ENCODE results near the gene TPPP.
"Not testable (repeated sequence)": the region's sequence is repeated elsewhere in the genome, so short reads cannot be mapped to it uniquely, and the experiment has no call there.

Gene TPPP

DNA sequence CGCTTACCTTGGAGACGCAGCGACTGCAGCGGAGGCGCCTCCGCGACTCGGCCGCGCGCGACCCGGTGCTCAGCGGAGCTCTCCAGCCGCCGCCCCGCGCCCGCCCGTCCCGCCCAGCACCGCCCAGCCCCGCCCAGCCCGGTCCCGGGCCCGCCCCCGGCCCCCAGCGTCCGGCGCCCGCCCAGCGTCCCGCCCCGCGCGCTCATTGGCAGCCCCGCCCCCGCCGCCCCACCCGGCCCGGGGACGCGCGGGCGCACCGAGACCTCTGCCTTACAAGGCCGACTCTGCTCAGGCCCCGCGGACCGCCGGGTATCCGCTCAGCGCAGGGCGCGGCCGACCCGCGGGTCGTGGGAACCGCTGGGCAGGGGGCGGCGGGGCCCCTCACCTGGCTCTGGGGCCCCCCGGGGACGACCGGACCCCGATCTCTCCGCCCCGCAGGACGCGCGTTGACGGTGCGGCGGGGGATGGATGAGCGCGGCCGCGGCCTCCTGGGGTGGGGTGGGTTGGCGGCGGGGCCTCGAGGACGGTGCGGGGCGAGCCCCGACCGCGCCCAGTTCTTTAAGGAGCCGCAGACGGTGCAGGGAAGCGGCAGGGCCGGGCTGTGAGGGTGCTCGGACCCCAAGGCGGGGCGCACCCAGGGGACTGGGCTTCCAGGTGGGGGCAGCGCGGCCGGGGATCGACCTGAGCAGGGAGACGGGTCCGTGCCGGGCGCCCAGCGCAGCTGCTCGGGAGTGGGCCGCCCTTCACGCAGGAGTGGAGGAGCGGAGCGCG, at the start of gene TPPP:
TPPP (minus strand) TSS at position 82 of the 771 bp plus-strand sequence. CDS start 15,292 bp downstream, outside the sequence.
- H3K27me3 ChIP-seq (ENCODE audit: control insufficient read depth, insufficient read depth, low read length); H3K4me1 ChIP-seq (ENCODE audit: control insufficient read depth, insufficient read depth, low read length); H3K36me3 ChIP-seq (ENCODE audit: control insufficient read depth, insufficient read depth, low read length): not testable (repeated sequence)
- Histone ChIP-seq H3K9ac (ENCODE audit: low read length) (peak within 1 kb of the TSS; percentile 62), H3K27ac (ENCODE audit: low read depth, low read length) (peak within 1 kb of the TSS; percentile 81), H3K4me3 (ENCODE audit: low read length) (peak within 1 kb of the TSS; percentile 80)

DNA sequence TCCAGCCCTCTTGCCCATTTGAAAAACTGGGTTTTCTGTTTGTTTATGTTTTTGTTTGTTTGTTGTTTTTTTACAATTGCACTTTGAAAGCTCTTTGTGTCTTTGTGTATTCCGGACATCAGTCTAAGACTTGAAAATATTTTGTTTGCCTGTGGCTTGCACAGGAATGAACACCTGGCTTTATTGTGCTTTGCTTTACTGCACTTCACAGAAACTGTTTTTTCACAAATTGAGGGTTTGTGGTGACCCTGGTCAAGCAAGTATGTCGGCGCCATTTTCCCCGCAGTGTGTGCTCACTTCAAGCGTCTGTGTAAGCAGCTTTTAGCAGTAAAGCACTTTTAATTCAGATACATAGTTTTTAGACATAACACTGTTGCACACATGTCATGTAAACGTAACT, 49.1 kb upstream of the TPPP start:
- H3K27me3 ChIP-seq (ENCODE audit: control insufficient read depth, insufficient read depth, low read length); H3K9ac ChIP-seq (ENCODE audit: low read length); H3K27ac ChIP-seq (ENCODE audit: low read depth, low read length); H3K4me1 ChIP-seq (ENCODE audit: control insufficient read depth, insufficient read depth, low read length); H3K4me3 ChIP-seq (ENCODE audit: low read length); H3K36me3 ChIP-seq (ENCODE audit: control insufficient read depth, insufficient read depth, low read length): not testable (repeated sequence)

DNA sequence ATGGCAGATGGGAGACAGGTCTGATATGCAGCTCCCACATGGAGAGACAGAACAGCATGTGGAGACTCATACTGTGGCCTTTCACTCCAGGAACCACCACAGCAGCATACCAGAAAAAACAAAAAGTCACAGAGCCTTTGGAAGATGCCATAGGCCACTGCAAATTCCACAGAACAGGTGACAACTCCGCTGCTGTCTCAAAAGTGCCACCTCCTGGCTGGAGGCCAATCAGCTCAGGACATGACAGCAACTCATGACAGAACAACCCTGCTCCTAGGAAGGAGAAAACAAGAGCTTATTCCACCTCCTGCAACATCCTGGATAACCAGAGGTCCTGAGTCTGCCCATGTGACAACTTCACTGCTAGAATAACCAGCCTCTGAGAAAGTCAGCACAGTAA, 41.0 kb upstream of the TPPP start:
- not testable (repeated sequence) for H3K4me3 ChIP-seq (ENCODE audit: low read length); H3K27me3 ChIP-seq (ENCODE audit: control insufficient read depth, insufficient read depth, low read length); H3K9ac ChIP-seq (ENCODE audit: low read length); H3K27ac ChIP-seq (ENCODE audit: low read depth, low read length); H3K4me1 ChIP-seq (ENCODE audit: control insufficient read depth, insufficient read depth, low read length); H3K36me3 ChIP-seq (ENCODE audit: control insufficient read depth, insufficient read depth, low read length)

DNA sequence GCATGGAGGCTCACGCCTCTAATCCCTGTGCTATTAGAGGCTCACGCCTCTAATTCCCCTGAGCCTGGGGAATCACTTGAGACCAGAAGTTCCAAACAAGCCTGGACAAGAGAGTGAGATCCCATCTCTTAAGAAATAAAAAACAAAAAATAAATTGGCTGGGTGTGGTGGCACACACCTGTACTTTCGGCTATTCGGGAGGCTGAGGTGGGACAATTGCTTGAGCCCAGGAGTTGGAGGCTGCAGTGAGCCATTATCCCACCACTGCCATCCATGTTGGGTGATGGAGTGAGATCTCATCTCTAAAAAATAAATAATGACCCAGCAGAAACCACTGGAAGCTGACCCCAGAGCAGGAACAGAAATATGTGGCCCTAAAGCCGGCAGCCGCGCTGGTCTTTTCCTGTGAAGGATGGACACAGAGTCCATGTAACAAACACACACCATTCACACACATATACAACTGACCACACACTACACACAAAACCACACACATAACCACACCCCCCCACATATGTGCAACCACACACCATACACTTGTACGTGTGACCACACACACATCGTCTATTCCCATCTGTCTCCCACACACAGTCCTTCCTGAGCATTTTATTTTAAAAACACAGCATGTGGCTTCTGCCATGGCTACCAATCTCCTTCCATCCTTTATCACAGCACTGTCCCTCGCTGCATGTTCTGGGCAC, 39.8 kb upstream of the TPPP start:
- H3K4me1 ChIP-seq (ENCODE audit: control insufficient read depth, insufficient read depth, low read length); H3K27me3 ChIP-seq (ENCODE audit: control insufficient read depth, insufficient read depth, low read length); H3K4me3 ChIP-seq (ENCODE audit: low read length); H3K36me3 ChIP-seq (ENCODE audit: control insufficient read depth, insufficient read depth, low read length); H3K27ac ChIP-seq (ENCODE audit: low read depth, low read length); H3K9ac ChIP-seq (ENCODE audit: low read length): not testable (repeated sequence)

DNA sequence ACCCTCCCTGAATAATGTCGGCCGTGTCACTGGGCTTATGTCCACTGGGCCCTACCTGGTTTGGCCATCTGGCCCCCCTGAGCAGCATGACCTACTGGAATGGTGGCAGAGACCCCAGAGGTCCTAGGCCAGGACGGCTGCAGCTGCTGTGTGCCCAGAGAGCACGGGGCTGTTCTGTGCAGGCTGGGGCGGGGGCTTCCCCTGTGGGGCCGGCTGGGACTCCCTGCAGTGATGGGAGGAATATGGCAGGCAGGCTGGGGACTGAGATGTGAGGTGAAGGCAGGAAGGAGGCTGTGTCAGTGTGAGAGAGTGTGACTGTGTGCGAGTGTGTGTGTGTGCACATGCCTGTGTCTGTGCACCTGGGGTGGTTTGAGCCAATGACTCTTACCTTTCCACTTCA, 36.1 kb upstream of the TPPP start:
- H3K27me3 ChIP-seq (ENCODE audit: control insufficient read depth, insufficient read depth, low read length); H3K36me3 ChIP-seq (ENCODE audit: control insufficient read depth, insufficient read depth, low read length); H3K4me3 ChIP-seq (ENCODE audit: low read length); H3K27ac ChIP-seq (ENCODE audit: low read depth, low read length); H3K4me1 ChIP-seq (ENCODE audit: control insufficient read depth, insufficient read depth, low read length); H3K9ac ChIP-seq (ENCODE audit: low read length): not testable (repeated sequence)

DNA sequence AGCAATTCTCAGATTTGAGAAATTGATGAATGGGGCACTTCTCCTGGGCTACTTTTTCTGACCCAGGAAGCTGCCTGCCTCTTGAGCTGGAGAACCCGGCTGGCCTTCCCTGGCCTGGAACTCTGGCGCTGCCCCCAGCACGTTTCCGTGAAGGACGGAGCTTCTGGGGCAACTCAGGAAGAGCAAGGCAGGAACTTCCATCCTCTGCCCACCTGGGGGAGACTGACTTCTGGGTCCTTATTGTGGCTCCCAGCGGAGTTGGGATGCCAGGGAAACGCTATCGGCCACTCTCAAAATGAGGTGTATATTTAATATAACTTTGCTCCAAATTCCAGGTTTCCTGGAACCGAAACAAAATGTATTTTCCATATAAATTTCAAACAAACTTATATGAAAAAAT, 33.9 kb upstream of the TPPP start:
- H3K4me3 ChIP-seq (ENCODE audit: low read length); H3K27me3 ChIP-seq (ENCODE audit: control insufficient read depth, insufficient read depth, low read length): not testable (repeated sequence)

DNA sequence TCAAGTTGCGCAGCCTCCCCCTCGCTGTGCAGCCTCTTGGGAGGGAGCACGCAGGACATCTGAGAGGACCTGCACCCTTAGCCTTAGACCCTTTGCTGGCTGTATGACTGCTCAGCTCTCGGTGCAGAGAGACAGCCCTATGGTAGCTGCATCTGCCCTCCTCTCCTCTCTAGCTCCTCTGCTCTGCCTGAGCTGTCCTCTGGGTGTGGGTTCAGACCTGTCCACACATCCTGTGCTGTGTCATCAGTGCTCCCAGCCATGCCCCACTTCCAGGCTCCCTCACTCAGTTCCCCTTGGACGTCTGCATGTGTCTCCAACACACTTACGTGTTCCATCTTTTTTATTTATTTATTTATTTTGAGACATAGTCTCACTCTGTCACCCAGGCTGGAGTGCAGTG, 30.7 kb upstream of the TPPP start:
- H3K27me3 ChIP-seq (ENCODE audit: control insufficient read depth, insufficient read depth, low read length); H3K4me3 ChIP-seq (ENCODE audit: low read length): not testable (repeated sequence)

More for the DNA sequence above, 33.9 kb upstream of the TPPP start:
- H3K9ac ChIP-seq (ENCODE audit: low read length); H3K4me1 ChIP-seq (ENCODE audit: control insufficient read depth, insufficient read depth, low read length); H3K27ac ChIP-seq (ENCODE audit: low read depth, low read length); H3K36me3 ChIP-seq (ENCODE audit: control insufficient read depth, insufficient read depth, low read length): not testable (repeated sequence)

DNA sequence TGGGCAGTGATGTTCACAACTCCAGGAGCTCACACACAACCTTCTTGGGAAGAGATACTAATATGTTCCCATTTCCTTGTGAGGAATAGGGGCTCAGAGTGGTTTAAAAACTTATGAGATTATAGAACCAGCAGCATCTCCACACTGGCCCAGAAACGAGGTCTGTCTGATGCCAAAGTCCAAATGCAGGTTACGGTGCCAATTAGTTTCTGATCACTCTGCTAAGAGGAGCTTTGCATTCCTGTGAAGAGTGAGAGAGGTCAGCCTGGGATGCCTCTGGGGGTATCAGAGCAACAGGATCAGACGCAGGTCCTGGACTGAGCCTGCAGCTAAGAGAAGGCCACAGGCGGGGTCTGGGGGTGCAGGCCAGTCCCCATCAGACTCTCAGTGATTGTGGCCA, 30.2 kb upstream of the TPPP start:
- not testable (repeated sequence) for H3K4me1 ChIP-seq (ENCODE audit: control insufficient read depth, insufficient read depth, low read length); H3K27ac ChIP-seq (ENCODE audit: low read depth, low read length); H3K4me3 ChIP-seq (ENCODE audit: low read length); H3K36me3 ChIP-seq (ENCODE audit: control insufficient read depth, insufficient read depth, low read length); H3K9ac ChIP-seq (ENCODE audit: low read length); H3K27me3 ChIP-seq (ENCODE audit: control insufficient read depth, insufficient read depth, low read length)

More for the DNA sequence above, 30.7 kb upstream of the TPPP start:
- not testable (repeated sequence) for H3K4me1 ChIP-seq (ENCODE audit: control insufficient read depth, insufficient read depth, low read length); H3K36me3 ChIP-seq (ENCODE audit: control insufficient read depth, insufficient read depth, low read length); H3K9ac ChIP-seq (ENCODE audit: low read length); H3K27ac ChIP-seq (ENCODE audit: low read depth, low read length)

DNA sequence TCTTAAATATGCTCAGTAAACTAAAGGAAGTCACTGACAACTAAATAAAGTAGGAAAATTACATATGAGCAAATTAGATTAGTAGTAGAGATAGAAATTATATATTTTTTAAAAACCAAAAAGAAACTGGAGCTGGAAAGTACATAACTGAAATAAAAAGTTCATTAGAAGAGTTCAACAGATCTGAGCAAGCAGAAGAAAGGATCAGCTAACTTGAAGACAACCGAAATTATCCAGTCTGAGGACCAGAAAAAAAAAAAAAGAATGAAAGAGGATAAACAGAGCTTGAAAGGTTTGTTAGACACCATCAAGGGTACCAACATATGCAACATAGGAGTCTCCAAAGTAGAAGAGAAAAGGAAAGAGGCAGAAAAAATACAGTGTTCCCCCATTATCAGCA, 26.2 kb upstream of the TPPP start:
- not testable (repeated sequence) for H3K36me3 ChIP-seq (ENCODE audit: control insufficient read depth, insufficient read depth, low read length); H3K27me3 ChIP-seq (ENCODE audit: control insufficient read depth, insufficient read depth, low read length); H3K4me1 ChIP-seq (ENCODE audit: control insufficient read depth, insufficient read depth, low read length); H3K9ac ChIP-seq (ENCODE audit: low read length); H3K27ac ChIP-seq (ENCODE audit: low read depth, low read length); H3K4me3 ChIP-seq (ENCODE audit: low read length)

DNA sequence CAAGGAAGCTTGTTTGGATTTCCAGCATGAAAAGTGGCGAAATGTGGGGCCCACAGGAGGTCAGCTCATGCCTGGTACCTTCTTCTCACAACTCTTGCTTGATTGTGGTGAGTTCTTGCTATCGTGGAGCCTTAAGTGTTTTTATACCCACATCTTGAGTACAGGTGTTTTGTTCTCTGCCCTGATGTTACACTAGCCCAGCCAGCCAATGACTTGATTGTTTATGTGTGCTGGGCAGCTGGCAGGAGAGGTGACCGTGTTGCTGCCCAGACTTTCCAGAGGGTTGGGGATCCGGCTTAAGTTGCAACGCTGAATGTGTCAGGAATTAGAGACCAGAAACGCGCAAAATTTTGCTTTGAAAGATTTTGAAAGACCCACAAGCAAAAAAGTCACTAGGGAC, 24.0 kb upstream of the TPPP start:
- Histone ChIP-seq H3K9ac (ENCODE audit: low read length) (no peak overlapping the region), H3K36me3 (ENCODE audit: control insufficient read depth, insufficient read depth, low read length) (no peaks in the 10 kb centered on the region), H3K27ac (ENCODE audit: low read depth, low read length) (no peak overlapping the region), H3K27me3 (ENCODE audit: control insufficient read depth, insufficient read depth, low read length) (no peaks in the 10 kb centered on the region), H3K4me1 (ENCODE audit: control insufficient read depth, insufficient read depth, low read length) (no peaks in the 10 kb centered on the region), H3K4me3 (ENCODE audit: low read length) (no peak overlapping the region)

DNA sequence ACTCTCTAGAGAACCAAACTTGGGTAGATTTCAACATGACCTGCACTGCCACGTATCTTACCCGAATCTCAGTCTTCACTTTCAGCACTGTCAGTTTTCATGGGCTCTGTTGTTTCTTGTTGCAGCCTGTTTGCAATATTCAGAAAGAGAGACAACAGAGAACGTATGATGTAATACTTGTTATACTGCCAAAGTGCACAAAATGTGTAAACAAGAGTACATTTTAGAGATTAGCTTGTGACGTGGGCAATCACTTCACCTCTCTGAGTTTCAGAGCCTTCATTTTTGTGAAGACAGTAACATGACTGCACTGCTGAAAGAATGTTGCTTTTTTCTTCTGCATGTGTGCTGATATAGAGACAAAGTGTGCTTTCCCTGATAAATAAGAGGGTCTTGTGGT, 23.6 kb upstream of the TPPP start:
- H3K9ac ChIP-seq (ENCODE audit: low read length); H3K36me3 ChIP-seq (ENCODE audit: control insufficient read depth, insufficient read depth, low read length); H3K27me3 ChIP-seq (ENCODE audit: control insufficient read depth, insufficient read depth, low read length); H3K4me1 ChIP-seq (ENCODE audit: control insufficient read depth, insufficient read depth, low read length); H3K27ac ChIP-seq (ENCODE audit: low read depth, low read length); H3K4me3 ChIP-seq (ENCODE audit: low read length): not testable (repeated sequence)

DNA sequence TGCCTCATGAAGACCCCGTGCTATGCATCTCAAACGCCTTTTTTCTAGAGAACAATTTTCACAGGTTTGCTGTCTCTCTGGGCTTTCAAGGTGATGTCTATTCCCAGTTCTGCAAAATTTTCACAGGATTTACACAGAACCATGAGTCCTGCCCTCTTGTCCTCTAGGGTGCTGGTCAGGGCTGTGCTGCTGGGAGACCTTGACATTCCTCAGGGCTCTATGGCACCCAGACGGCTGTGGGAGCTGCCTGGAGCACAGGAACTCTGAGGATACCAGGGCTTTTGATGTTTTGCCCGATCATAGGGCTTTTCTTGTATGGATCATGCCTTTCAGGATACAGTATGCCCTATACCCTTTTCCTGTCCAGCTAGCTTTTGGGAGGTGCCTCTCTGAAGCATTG, 22.5 kb upstream of the TPPP start:
- not testable (repeated sequence) for H3K36me3 ChIP-seq (ENCODE audit: control insufficient read depth, insufficient read depth, low read length); H3K27ac ChIP-seq (ENCODE audit: low read depth, low read length); H3K4me1 ChIP-seq (ENCODE audit: control insufficient read depth, insufficient read depth, low read length); H3K4me3 ChIP-seq (ENCODE audit: low read length); H3K9ac ChIP-seq (ENCODE audit: low read length); H3K27me3 ChIP-seq (ENCODE audit: control insufficient read depth, insufficient read depth, low read length)

All from rectal smooth muscle tissue (tissue), 1 donor.